Activated naive CD4-positive, alpha-beta T cell treated with anti-CD3 and anti-CD28 coated beads, Interleukin-2, amount 50 U/mL, for 16 hours (primary cell): ENCODE results near the gene NALCN.

ENCODE experiments used
- DNase-seq: peaks from one replicate; pipeline ENCODE4 v3.0.0-alpha.2; 2020

Gene NALCN

GRCh38 chr13:101412076-101412475 lies 4.2 kb downstream of the NALCN start:
- DNase-seq, result no peak

DNA sequence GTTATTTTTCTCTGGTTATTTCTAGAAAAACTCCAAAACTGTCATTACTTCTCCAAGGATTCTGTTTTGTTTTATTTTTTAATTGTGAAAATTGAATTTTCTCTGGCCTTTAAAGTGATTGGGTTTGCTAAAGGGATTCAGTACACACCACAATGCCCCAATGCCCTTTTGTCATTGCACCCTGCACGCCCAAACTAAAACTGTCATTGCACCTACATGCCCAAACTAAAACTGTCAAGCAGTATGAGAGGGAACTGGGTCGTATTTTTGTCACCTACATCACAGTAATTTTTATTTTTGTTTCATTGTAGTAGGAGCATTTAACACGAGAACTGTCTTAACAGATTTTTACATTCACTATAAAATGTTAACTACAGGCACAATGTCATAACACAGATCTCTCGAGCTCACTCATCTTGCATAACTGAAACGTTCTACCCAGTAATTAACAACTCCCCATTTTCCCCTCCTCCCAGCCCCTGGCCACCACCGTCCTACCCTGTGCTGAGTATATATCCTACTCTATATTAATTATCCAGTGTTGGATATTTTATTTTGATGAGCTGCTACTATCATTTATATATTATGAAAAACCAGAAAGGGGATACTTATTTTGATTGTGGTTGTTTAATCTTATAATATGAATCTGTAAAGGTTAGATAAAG lies 7.2 kb downstream of the NALCN start:
- DNase-seq, result no peak

- no peak for DNase-seq
Measured at GRCh38 chr13:101408154-101408553, 8.2 kb downstream of the NALCN start.

GRCh38 chr13:101406791-101407190 lies 9.5 kb downstream of the NALCN start:
- DNase-seq, result no peak

- DNase-seq, result no peak
Measured at GRCh38 chr13:101401196-101401595, 15.1 kb downstream of the NALCN start.

- DNase-seq, result no peak
Measured at GRCh38 chr13:101399365-101399764, 16.9 kb downstream of the NALCN start.

DNA sequence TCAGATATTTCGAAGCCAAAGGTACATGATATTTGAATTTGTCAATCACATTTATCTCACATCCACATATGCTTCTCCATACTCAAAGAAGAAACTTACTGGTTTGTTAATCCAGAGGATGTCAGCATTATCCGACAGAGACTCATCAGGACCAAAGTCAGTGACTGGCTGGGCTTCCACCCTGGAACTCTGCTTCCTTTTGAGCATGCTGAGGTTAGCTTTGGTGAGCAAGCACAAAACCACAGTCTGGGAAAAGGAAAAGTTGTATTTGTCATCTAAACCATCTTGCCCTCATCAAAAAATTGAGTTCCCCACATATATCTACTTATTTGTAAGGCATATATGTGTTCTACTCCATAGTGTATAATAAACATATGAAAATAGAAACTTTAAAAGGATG lies 17.4 kb downstream of the NALCN start:
- no peak for DNase-seq

- no peak for DNase-seq
Measured at GRCh38 chr13:101398191-101398590, 18.1 kb downstream of the NALCN start.

GRCh38 chr13:101397742-101398141 lies 18.6 kb downstream of the NALCN start:
- DNase-seq, result no peak

DNA sequence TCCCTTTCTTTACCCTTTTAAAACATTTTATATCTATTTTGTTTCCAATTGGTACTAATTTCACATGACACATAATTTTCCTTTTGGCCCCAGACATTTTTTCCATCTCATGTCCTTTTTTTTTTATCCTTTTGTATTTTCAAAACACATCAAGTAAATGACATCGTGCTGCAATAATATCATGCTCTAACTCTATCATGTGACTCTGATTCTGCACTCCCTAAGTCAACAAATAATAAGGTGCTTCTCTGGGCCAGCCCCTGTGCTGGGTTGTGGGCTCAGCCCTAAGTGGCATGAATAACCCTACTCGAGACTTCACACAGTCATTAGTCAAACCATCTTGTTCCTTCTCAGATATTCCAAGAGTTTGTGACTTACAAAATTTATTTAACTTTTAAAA lies 21.7 kb downstream of the NALCN start:
- DNase-seq, result no peak

GRCh38 chr13:101393140-101393539 lies 23.2 kb downstream of the NALCN start:
- DNase-seq, result no peak

DNA sequence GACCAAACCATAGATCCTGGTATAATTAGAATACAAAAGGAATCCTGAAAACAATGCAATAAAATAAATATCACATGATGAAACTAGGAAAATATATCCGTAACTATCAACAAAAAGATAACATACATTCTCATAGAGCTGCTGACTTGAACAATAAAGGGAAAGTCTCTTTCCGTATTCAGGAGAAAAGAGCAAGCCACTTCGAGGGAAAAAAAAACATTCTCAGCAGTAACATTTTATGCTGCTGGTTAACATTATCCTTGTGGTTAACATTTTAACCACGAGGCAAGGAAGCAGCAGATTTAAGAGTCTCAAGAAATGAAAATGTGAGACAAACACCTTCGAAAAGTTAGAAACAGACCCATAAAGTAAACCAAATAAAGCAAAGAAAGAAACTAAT lies 25.8 kb downstream of the NALCN start:
- DNase-seq, result no peak

- no peak for DNase-seq
Measured at GRCh38 chr13:101384929-101385328, 31.4 kb downstream of the NALCN start.

DNA sequence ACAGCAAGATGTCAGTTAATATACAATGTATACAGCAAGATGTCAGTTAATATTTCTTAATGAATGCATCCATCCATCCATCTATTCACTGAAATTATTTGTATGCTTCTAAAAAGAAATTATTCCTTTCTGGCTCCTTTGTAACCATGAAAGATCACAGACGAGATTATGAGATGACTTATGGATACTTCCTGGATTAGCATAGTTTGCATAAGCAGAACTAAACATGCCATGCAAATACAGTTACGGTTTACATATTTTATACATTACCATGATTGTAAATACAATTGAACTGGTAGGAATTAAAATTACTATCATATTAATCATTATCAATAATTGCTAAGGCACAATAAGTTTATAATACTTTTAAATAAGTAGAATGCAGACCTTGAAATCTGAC lies 32.7 kb downstream of the NALCN start:
- no peak for DNase-seq

- DNase-seq, result no peak
Measured at GRCh38 chr13:101382701-101383100, 33.6 kb downstream of the NALCN start.

- DNase-seq, result no peak
Measured at GRCh38 chr13:101382086-101382485, 34.2 kb downstream of the NALCN start.

- DNase-seq, result no peak
Measured at GRCh38 chr13:101360525-101360924, 55.8 kb downstream of the NALCN start.

DNA sequence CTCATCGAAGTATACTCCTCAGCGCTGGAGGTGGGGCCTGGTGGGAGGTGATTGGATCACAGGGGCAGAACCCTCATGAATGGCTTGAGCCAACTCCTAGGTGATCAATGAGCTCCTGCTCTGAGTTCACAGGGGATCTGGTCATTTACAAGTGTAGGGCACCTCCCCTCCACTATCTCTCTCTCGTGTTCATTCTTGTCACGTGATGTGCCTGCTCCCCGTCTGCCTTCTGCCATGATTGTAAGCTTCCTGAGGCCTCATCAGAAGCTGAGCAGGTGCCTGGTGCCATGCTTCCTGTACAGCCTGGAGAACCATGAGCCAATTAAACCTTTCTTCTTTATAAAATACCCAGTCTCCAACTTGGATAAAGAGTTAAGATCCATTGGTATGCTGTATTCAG lies 61.4 kb downstream of the NALCN start:
- no peak for DNase-seq

DNA sequence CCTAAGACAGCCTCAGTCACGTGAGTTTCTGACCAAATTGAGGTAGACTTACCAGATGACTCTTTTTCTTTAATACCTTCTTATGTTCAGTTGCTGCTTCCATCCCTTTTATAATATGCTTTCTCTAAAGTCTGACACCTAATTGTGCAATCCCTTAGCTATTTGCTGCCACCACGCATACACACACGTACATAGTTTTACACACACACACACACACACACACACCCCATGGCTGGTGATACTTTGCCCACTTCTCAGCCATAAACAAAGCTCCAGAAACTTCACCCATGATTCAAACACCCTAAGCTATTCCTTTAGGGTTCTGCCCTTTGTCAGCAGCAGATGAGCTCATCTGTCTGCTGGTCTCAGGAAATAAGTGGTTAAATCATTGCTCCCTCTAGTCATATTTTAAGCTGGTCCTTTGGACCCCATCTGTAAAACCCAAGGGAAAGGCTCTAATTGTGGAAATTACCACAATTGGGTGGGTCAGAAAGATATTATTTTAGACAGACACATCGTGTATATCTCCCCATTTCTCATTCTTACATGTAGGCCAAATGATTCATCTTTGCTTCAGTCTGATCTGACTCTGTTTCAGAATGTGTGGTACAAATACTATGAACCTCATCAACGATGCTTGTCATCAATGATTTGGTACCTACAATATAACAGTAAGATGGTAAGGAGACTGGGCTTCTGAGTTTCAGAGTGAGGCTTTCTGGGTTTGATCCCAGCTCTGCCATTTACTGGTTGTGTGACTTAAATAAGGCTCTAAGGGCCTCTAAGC lies 69.2 kb downstream of the NALCN start:
- DNase-seq, result no peak

- DNase-seq, result no peak
Measured at GRCh38 chr13:101346161-101346560, 70.1 kb downstream of the NALCN start.

- no peak for DNase-seq
Measured at GRCh38 chr13:101343128-101343787, 73.0 kb downstream of the NALCN start.

DNA sequence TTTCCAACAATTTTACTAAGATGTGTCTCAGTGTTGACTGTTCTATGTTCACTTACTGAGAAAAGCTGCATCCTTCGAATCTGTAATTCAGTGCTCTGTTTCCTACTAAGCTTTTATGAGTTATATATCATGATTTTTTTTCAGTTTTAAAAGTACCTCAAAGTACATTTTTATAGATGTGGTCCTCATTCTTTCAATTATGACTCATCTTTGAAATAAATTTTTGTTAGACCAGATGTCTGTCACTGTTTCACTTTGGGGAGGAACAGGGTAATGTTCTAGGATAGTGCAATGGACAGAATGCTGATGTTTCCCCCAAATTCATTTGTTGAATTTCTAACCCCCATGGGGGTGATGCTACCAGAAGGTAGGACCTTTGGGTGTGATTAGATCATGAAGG lies 74.8 kb downstream of the NALCN start:
- DNase-seq, result no peak

- no peak for DNase-seq
Measured at GRCh38 chr13:101339202-101339601, 77.1 kb downstream of the NALCN start.

DNA sequence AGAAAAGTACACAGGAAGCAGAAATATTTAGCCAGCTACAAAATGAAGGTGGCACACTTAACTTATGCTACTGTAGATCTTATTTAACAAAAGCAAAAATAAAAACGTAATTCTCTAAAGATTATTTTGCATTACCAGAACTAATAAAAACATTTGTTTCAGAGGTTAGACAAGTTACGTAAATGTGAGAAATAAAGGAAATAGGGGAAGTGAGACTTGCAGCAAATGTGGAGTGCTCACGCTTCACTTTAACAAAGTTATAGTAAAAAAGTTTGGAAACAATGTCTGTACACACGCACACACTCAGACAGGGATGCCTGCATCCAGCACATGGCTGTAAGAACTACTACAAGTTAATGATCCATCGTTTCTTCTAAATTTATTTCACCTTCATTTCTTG lies 83.7 kb downstream of the NALCN start:
- DNase-seq, result no peak
